Measurements from ENCODE around the gene OAS3. TPM values are rescaled to one million over a fixed set of nuclear protein-coding genes. Genes with fewer than 3 reads are reported as not detected.

OAS3 gene
- total and polyA plus RNA-seq, 10 of the 15 experiments (the other 5 are each of a cell fraction or from before 2014, with no cell fraction given), result 5.1 to 107 (median 18.0) TPM

DNA sequence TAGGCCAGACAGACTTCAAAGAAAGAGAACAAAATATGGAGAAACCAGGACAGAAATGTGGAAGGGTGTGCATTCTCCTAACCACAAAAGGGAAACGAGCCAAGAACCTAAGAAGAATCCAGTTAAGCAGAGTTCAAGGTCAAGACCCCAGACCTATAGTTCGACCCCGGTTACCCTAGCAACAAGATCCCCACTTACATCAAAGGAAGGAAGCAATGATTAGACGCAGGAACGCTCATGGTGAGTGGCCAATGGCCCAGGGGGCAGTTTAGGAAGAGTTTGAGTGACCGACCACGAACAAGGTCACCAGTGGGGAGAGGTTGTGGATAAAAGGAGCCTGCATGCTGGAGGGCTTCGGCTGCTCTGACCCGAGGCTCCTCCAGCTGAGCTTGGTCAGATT is 76.3 kb downstream of the OAS3 start:
- Histone ChIP-seq H3K27me3 (replicated peaks in 1 of 2; ENCODE audit: control insufficient read depth in 2 of 2, insufficient read depth in 2 of 2, low read length in 1 of 2) (no peaks in the 10 kb centered on the region), H3K36me3 (ENCODE audit: control insufficient read depth in 2 of 2, insufficient read depth in 2 of 2, low read length in 1 of 2) (peaks cover 3 to 6% of the 10 kb centered on the region in 2 experiments; a peak in 3 of 4 replicates), H3K4me2 (ENCODE audit: control insufficient read depth, insufficient read depth) (no peak overlapping the region), H3K9me3 (replicated peaks; ENCODE audit: control insufficient read depth, insufficient read depth, low read length) (no peaks in the 10 kb centered on the region; the same call in 2 of the 3 replicates), H2AFZ (ENCODE audit: control insufficient read depth, low read depth, low read length) (no peak overlapping the region), H3K79me2 (ENCODE audit: control insufficient read depth, insufficient read depth, low read length) (no peaks in the 10 kb centered on the region), H3K9ac (ENCODE audit: control insufficient read depth, insufficient read depth, low read length) (no peak overlapping the region), H3K4me3 (no peak overlapping the region), H3K4me1 (ENCODE audit: control insufficient read depth, insufficient read depth, low read length) (no peaks in the 10 kb centered on the region), H3K27ac (ENCODE audit: control insufficient read depth, insufficient read depth) (no peak overlapping the region), H4K20me1 (ENCODE audit: control insufficient read depth, insufficient read depth) (no peaks in the 10 kb centered on the region)
- CTCF ChIA-PET, result no interaction called here
- BruUV-seq (replicated peaks), result no TSS peak
- RAD21 ChIA-PET (ENCODE audit: unreplicated experiment), result no interaction called here
- DNase-seq (ENCODE audit: low read depth, low spot score), result no peak
- in situ Hi-C loops (cut with MboI), result no loop called here
- POLR2A ChIA-PET, result no interaction called here
- intact Hi-C loops (cut with micrococcal nuclease; ENCODE audit: unreplicated experiment), result no loop called here
- no peak for ATAC-seq
- no peak for FAIRE-seq
- SMC1A ChIA-PET (ENCODE audit: uncharacterized antibody, unreplicated experiment), result interaction anchor here (1.0 kb wide), 1 partner anchor 16 kb away, joined by 3 read pairs; no protein-coding TSS in a partner anchor
- TF ChIP-seq, protein P1, sequence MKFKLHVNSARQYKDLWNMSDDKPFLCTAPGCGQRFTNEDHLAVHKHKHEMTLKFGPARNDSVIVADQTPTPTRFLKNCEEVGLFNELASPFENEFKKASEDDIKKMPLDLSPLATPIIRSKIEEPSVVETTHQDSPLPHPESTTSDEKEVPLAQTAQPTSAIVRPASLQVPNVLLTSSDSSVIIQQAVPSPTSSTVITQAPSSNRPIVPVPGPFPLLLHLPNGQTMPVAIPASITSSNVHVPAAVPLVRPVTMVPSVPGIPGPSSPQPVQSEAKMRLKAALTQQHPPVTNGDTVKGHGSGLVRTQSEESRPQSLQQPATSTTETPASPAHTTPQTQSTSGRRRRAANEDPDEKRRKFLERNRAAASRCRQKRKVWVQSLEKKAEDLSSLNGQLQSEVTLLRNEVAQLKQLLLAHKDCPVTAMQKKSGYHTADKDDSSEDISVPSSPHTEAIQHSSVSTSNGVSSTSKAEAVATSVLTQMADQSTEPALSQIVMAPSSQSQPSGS (IDR thresholded peaks at IDR 0.05; ENCODE audit: low read length), result no peak
- TF ChIP-seq, protein P2, sequence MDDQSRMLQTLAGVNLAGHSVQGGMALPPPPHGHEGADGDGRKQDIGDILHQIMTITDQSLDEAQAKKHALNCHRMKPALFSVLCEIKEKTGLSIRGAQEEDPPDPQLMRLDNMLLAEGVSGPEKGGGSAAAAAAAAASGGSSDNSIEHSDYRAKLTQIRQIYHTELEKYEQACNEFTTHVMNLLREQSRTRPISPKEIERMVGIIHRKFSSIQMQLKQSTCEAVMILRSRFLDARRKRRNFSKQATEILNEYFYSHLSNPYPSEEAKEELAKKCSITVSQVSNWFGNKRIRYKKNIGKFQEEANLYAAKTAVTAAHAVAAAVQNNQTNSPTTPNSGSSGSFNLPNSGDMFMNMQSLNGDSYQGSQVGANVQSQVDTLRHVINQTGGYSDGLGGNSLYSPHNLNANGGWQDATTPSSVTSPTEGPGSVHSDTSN (IDR thresholded peaks at IDR 0.05; ENCODE audit: insufficient replicate concordance, low read depth, low read length), result peak; percentile 22
- no peak for TF ChIP-seq ZBED1 (IDR thresholded peaks at IDR 0.05; ENCODE audit: borderline replicate concordance)
- no peak for TF ChIP-seq RELA (IDR thresholded peaks at IDR 0.05; ENCODE audit: borderline replicate concordance, partially characterized antibody)
- TF ChIP-seq, protein P3, sequence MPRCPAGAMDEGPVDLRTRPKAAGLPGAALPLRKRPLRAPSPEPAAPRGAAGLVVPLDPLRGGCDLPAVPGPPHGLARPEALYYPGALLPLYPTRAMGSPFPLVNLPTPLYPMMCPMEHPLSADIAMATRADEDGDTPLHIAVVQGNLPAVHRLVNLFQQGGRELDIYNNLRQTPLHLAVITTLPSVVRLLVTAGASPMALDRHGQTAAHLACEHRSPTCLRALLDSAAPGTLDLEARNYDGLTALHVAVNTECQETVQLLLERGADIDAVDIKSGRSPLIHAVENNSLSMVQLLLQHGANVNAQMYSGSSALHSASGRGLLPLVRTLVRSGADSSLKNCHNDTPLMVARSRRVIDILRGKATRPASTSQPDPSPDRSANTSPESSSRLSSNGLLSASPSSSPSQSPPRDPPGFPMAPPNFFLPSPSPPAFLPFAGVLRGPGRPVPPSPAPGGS (IDR thresholded peaks at IDR 0.05; ENCODE audit: borderline replicate concordance, insufficient read depth, low read depth, low read length, poor library complexity, severe bottlenecking), result peak; percentile 71
- 89% methylated on average over 9 of the region's 9 CpGs for WGBS (ENCODE audit: insufficient coverage, insufficient replicate concordance, low lambda C conversion rate, missing lambda C conversion rate)
